ENCODE measurements around the gene MTHFD1L. TPM values are rescaled to one million over a fixed set of nuclear protein-coding genes. Genes with fewer than 3 reads are reported as not detected.
A peak's percentile ranks its signal among the peaks of the same experiment; 100 is the strongest.

MTHFD1L gene
- total and polyA plus RNA-seq, 2 donors (not counting 3 experiments of a cell fraction or from before 2014, with no cell fraction given) = 40.2 to 120 TPM

- TF ChIP-seq CTCF (IDR thresholded peaks at IDR 0.05; ENCODE audit: extremely low read depth in 1 of 2, insufficient read depth in 1 of 2, low read depth in 1 of 2, low read length in 2 of 2) = no peak
- no peak for TF ChIP-seq GATA2 (IDR thresholded peaks at IDR 0.05; ENCODE audit: insufficient read depth, insufficient read length, low read depth, low read length)
- TF ChIP-seq FOS (IDR thresholded peaks at IDR 0.05; ENCODE audit: borderline replicate concordance, insufficient read depth, low read length) = no peak
- TF ChIP-seq POLR2AphosphoS5 (IDR thresholded peaks at IDR 0.05; ENCODE audit: insufficient read depth, low read depth, low read length) = no peak
- no peak for TF ChIP-seq EZH2 (IDR thresholded peaks at IDR 0.05; ENCODE audit: borderline replicate concordance, low read depth, low read length, severe bottlenecking)
- BruUV-seq (replicated peaks) = no TSS peak
- ChIA-PET POLR2A (no interaction called here), CTCF (no interaction called here)
- Histone ChIP-seq H3K79me2 (ENCODE audit: control insufficient read depth, insufficient read depth, low read length) (no peaks in the 10 kb centered on the region), H3K27ac (ENCODE audit: insufficient read depth, low read depth, low read length) (no peak overlapping the region), H2AFZ (ENCODE audit: low read depth, low read length) (no peak overlapping the region), H3K4me3 (replicated peaks in 1 of 3; ENCODE audit: insufficient read depth in 1 of 3, low read depth in 1 of 3, low read length in 3 of 3) (no peak overlapping the region), H3K9ac (replicated peaks; ENCODE audit: extremely low read depth, insufficient read depth, low read length) (no peak overlapping the region), H3K36me3 (ENCODE audit: control insufficient read depth in 2 of 2, extremely low read depth in 1 of 2, insufficient read depth in 2 of 2, low read length in 2 of 2) (no peaks in the 10 kb centered on the region), H3K27me3 (ENCODE audit: control insufficient read depth in 2 of 2, insufficient read depth in 2 of 2, low read length in 2 of 2) (no peaks in the 10 kb centered on the region), H3K9me3 (replicated peaks; ENCODE audit: control insufficient read depth, insufficient read depth, low read length) (no peaks in the 10 kb centered on the region), H3K4me2 (ENCODE audit: insufficient read depth, low read length) (no peak overlapping the region), H4K20me1 (replicated peaks; ENCODE audit: control insufficient read depth, extremely low read depth, insufficient read depth, low read length) (no peaks in the 10 kb centered on the region), H3K4me1 (ENCODE audit: control insufficient read depth, extremely low read depth, insufficient read depth, low read length) (peaks cover 12% of the 10 kb centered on the region), H3K9me1 (replicated peaks; ENCODE audit: control insufficient read depth, extremely low read depth, insufficient read depth, low read length) (no peaks in the 10 kb centered on the region)
- FAIRE-seq (peak; percentile 8), DNase-seq (ENCODE audit: low read depth, low spot score) (no peak)
- intact Hi-C loops (cut with micrococcal nuclease) (no loop called here), dilution Hi-C loops (cut with MboI; ENCODE audit: extremely low pct_ligation_motif_present, low sequenced_read_pairs) (no loop called here)
Measured at GRCh38 chr6:151137542-151137941, 272.0 kb downstream of the MTHFD1L start.

GRCh38 chr6:151139524-151139923, 274.0 kb downstream of the MTHFD1L start:
- ChIA-PET CTCF (no interaction called here), POLR2A (no interaction called here)
- no peaks in the 10 kb centered on the region for H3K27me3 ChIP-seq (ENCODE audit: control insufficient read depth in 2 of 2, insufficient read depth in 2 of 2, low read length in 2 of 2)
- no peak overlapping the region for H3K4me3 ChIP-seq (replicated peaks in 1 of 3; ENCODE audit: insufficient read depth in 1 of 3, low read depth in 1 of 3, low read length in 3 of 3)
- no peaks in the 10 kb centered on the region for H3K79me2 ChIP-seq (ENCODE audit: control insufficient read depth, insufficient read depth, low read length)
- intact Hi-C loops (cut with micrococcal nuclease) (no loop called here), dilution Hi-C loops (cut with MboI; ENCODE audit: extremely low pct_ligation_motif_present, low sequenced_read_pairs) (no loop called here)
- no peak overlapping the region for H2AFZ ChIP-seq (ENCODE audit: low read depth, low read length)
- H3K27ac ChIP-seq (ENCODE audit: insufficient read depth, low read depth, low read length) = no peak overlapping the region
- TF ChIP-seq EZH2 (IDR thresholded peaks at IDR 0.05; ENCODE audit: borderline replicate concordance, low read depth, low read length, severe bottlenecking) = no peak
- TF ChIP-seq JUN (IDR thresholded peaks at IDR 0.05; ENCODE audit: borderline replicate concordance, insufficient read depth, insufficient read length, low read depth) = no peak
- no peak for TF ChIP-seq POLR2A (IDR thresholded peaks at IDR 0.05; ENCODE audit: low read depth, low read length)
- TF ChIP-seq POLR2AphosphoS5 (IDR thresholded peaks at IDR 0.05; ENCODE audit: insufficient read depth, low read depth, low read length) = no peak
- no peak for TF ChIP-seq MAX (IDR thresholded peaks at IDR 0.05; ENCODE audit: insufficient read depth, insufficient read length)
- no peak for TF ChIP-seq MYC (IDR thresholded peaks at IDR 0.05; ENCODE audit: low read depth, low read length)
- no peak for TF ChIP-seq CTCF (IDR thresholded peaks at IDR 0.05; ENCODE audit: extremely low read depth in 1 of 2, insufficient read depth in 1 of 2, low read depth in 1 of 2, low read length in 2 of 2)
- no peak for TF ChIP-seq GATA2 (IDR thresholded peaks at IDR 0.05; ENCODE audit: insufficient read depth, insufficient read length, low read depth, low read length)
- TF ChIP-seq FOS (IDR thresholded peaks at IDR 0.05; ENCODE audit: borderline replicate concordance, insufficient read depth, low read length) = no peak
- DNase-seq (ENCODE audit: low read depth, low spot score) (no peak), FAIRE-seq (no peak)
- no peak overlapping the region for H3K9ac ChIP-seq (replicated peaks; ENCODE audit: extremely low read depth, insufficient read depth, low read length)
- no peaks in the 10 kb centered on the region for H3K9me3 ChIP-seq (replicated peaks; ENCODE audit: control insufficient read depth, insufficient read depth, low read length)
- no peaks in the 10 kb centered on the region for H4K20me1 ChIP-seq (replicated peaks; ENCODE audit: control insufficient read depth, extremely low read depth, insufficient read depth, low read length)
- no peak overlapping the region for H3K4me2 ChIP-seq (ENCODE audit: insufficient read depth, low read length)
- no TSS peak for BruUV-seq (replicated peaks)
- H3K4me1 ChIP-seq (ENCODE audit: control insufficient read depth, extremely low read depth, insufficient read depth, low read length) = peaks cover 12% of the 10 kb centered on the region
- H3K9me1 ChIP-seq (replicated peaks; ENCODE audit: control insufficient read depth, extremely low read depth, insufficient read depth, low read length) = no peaks in the 10 kb centered on the region
- H3K36me3 ChIP-seq (ENCODE audit: control insufficient read depth in 2 of 2, extremely low read depth in 1 of 2, insufficient read depth in 2 of 2, low read length in 2 of 2) = no peaks in the 10 kb centered on the region
